HG03025 (cell line): ENCODE results near the gene DAB1.

ENCODE experiments used
- ATAC-seq: cut with Tn5 transposase; IDR thresholded peaks from one replicate; pipeline ENCODE4 v1.9.1; 2021; ENCODE audit warnings: mild to moderate bottlenecking, moderate library complexity; ENCODE audit not compliant: unreplicated experiment, low FRiP score

Gene DAB1

DNA sequence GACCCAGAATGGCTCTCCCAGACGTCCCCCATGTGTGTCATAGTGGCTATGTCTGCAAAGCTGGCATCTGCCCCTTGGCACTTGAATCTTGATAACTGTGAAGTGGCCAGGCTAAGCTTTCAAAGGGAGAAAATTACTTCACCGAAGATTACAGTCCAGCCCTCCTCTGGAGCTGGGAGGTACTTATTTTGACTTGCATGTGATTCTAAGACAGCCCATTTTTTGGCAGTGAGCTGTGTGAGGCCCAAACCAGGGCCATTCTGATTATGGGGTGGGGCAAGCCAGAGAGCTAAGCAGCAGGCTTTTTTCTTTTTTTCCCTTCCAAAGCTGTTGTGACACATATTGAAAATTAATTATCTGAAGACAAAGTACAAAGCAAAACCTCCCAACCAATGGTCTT is 415.9 kb downstream of the DAB1 start:
- ATAC-seq, result no peak

DNA sequence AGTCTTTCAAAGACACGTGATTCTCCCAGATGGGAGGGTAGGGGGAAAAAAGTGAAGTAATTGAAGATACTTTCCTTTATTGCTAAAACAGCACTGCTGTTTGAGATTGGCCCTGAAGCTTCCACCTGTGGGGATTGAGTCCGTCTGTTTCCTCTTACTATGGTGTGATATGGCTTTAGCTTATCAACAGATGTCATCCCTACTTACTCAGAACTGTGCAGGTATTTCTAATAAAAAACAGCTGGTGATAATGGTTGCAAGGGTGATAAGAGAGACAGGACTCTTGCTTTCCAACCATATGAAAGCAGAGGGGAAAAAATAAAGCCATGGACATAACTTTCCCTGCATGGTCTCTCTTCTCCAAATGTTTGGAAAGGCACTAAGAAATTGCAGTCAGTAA is 416.4 kb downstream of the DAB1 start:
- no peak for ATAC-seq

DNA sequence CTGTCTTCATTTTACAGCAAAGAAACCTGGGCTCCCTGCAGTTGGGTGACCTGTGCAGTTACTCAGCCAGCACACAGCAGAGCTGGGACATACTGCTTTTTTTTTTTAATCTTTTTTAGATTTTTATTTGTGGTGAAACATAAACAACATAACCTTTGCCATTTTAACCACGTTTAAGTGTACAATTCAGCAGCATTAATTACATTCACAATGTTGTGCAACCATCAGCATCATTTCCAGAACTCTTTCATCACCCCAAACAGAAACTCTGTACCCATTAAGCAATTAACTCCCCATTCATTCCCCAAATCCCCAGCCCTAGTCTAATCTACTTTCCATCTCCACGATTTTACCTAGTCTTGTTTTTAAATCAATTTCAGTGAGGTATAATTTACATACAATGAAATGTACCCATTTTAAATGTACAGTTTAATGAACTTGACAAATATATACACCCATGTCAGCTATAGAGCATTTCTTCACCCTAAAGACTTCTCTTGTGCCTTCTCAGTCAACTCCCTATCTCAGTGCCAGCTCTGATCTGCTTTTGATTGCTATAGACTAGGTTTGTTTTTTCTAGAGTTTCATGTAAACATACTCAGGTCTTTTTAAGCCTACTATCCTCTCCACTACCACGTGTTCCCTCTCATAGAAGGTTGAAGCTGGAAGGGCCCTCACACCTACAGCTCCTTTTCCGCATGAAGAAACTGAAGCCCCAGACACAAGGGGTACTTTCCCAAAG is 420.3 kb downstream of the DAB1 start:
- no peak for ATAC-seq

DNA sequence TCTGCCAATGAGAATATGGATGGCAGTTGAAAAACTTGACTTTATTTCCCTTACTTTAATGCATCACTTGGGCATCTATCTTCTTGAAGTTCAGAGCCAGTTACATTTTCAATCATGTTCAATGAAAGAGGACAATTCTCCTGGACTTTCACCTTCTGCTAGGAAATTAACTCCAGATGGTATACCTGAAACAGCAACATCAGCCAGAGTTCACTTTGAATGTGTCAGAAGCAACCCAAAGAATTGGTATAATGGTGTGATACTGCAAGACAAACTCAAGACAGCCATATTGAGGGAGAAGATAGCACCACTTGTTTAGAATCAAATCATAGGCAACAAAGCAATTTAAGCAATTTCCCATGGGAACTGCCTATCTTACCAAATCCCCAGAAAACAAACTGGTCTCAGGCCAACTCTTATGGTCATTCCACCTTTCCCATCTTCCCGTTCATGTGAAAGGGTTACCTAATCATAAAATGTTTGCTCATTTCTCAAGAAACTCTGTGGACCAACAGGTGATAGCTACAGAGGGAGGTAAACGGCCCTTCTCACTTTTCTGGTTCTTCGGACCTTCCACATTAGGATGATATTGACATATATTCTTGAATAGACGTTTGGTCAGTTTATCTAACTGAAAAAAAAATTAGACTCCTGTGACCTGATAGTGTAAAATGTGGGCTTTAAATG is 428.3 kb downstream of the DAB1 start:
- no peak for ATAC-seq

DNA sequence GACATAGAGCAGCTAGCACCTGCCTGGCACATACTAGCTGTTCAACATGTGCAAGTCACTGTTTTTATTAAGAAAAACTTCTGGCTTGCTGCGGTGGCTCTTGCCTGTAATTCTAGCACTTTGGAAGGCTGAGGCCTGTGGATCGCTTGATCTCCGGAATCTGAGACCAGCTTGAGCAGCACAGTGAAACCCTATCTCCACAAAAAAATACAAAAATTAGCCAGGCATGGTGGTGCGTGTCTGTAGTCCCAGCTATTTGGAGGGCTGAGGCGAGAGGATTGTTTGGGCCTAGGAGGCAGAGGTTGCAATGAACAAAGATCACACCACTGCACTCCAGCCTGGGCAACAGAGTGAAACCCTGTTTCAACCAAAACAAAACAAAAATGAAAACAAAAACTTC is 430.4 kb downstream of the DAB1 start:
- no peak for ATAC-seq

DNA sequence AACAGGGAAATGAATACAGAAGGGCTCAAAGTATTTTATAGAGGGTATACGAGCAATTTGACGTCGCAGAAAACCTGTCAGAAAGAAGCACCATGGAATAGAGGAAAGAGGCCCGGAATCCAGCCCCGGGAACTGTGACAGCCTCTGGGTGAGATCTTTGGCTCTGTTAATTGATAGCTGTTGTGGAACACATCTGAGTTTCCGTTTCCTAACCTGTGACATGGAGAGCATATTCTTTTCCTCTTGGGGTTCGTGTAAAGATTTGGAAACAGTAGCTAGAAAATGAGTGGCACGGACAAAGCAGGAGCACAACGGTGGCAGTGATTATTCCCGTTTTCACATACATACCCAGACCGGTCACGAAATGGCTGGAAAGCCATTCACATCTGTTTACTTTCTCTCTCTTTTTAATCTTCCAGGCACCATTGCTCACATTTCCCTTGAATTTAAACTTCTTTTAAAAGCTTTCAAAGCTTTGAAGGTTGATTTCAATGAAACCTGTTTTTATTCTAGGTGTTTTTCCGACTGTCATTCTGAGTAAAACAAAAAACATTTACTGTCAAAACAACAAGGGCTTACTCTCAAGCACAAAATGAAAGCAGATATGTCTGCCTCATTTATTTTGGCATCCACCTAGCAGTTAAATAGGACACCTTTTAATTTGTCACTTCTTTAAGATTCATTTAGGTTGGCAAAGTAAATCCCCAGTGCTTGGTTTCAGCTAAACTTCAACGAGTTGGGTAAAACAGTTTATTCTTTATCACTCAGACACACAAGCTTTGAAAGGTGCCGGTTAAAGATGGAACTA is 431.3 kb downstream of the DAB1 start:
- no peak for ATAC-seq

DNA sequence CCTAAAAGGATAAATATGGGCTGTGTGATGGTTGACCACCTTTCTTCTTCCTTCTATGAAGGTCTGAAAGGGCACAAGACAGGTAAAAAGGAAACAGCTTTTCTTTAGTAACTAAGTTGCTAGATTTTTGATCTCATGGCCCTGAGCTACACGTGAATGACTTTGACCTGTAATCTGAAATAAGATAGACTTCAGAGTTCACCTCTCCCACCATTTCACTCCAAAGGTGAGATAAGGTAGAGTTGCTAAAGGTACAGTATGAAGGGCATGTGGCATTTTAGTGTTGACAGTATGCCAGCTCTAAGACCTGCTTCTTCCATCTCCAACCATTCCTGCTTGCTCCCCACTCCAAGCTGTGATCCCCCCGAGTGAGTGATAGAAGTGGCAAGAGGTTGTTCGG is 432.3 kb downstream of the DAB1 start:
- no peak for ATAC-seq

DNA sequence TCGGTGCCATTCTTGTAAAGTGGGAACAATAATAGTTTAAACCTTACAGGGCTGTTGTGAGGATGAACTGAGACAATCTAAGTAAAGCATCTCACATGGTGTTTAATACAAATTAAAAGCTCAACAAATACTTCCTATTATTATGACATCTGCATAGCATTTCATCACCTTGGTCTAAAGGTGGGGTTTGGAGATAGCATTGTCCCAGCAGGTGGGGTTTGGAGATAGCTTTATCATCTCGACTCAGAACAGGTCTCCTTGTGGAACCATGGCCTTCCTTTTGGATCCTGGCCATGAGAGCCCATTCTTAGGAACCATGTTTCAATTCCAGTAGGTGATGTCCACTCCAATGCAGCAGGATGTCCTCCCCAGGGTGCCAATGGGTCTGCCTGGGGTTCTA is 437.5 kb downstream of the DAB1 start:
- ATAC-seq, result no peak

DNA sequence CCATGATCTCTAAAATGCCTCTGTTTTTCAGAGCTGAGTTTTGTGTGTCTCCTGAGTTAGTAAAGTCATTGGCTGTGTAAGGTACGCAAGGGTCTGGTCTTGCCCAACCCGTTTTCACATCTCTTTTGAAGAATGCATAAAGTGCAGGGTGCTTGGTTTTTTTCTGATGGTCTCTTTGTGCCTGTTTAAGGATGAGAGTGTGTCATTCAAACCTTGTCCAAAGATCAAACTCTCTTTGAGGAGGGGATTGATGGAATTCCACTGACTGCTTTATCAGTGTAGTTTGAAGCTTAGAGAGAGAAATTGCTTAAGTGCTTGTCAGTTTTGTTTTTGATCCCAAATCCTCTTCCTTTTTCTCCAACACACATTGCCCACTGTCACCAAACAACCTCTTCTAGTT is 438.0 kb downstream of the DAB1 start:
- no peak for ATAC-seq

DNA sequence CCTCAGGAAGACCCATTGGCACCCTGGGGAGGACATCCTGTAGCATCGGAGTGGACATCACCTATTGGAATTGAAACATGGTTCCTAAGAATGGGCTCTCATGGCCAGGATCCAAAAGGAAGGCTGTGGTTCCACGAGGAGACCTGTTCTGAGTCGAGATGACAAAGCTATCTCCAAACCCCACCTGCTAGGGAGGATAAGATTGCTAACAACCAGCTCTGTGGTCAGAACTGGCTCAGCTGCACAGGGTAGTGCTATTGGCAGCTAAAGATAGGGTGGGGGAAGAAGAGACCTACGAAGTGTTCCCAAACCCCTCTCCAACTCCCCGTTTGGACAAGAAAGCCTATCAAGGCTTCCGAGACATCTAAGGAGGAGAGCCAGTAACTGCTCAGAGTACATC is 440.4 kb downstream of the DAB1 start:
- no peak for ATAC-seq

DNA sequence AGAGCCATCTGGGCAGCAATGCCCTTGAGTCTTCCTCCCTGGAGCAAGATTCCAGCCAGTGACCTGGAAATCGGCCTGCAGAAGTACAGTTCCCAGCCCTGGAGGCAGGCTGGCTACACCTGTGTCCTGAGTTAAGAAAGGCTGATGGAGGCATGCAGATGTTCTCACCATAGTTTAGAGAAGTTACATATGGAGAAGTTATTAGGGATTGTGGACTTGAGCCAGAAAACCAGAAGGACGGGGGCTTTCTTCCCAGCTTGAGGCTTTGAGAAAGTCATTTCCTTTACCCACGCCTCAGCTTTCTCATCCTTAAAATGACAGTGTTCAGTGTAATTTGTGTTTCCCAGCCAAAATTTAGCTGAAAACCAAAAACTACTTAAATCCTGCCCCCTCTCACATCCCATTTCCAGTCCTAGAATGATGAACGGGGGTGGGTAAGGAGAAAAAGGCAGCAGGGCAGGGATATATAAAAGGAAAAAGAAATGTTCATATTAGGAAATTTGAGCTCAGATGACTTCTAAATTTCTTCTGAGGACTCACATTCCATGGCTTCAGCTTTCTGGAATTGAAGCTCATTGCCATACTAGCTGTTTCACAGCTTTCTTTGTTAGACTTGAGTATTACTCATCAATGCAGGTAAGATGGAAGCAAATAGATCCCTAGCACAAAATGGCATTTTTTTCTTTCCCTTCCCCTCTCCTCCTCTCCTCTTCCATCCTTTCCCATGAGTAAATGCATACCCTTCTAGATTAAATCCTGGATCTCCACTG is 443.7 kb downstream of the DAB1 start:
- ATAC-seq, result no peak

DNA sequence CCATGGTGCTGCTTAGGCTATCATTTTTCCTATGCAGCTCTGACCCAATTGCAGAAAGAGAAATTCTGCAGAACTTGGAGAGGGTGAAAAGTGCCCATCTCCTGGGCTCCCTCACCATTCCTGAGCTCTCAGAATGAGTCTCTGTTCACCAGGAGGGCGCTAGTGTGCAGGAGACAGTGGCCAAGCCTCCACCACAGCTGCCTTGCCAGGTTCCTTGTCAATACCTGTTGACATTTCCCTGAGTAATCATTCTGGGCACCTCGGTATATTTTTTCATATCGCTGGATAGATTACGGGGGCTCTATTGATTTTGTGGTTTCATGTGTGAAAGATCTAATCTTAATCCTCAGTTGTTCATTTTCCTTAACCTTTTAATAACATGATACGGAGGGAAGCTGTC is 445.0 kb downstream of the DAB1 start:
- ATAC-seq, result no peak

DNA sequence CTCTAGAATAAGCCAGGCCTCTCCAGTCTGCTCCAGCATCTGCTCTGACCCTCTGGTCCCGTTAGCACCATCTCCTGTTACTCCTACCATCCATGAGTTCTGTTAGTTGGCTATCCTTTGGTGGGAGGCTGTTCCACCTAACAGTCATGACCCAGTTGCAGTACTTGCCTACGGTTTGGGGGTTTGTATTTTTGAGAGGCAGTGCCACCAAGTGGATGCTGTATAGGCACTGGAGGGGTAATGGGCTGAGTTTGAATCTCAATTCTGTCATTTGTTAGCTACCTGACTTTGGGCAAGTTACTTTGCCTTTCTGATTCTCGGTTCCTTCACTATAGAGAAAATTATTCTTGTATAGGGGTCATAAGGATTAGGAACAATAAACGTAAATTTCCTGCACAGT is 445.9 kb downstream of the DAB1 start:
- no peak for ATAC-seq

DNA sequence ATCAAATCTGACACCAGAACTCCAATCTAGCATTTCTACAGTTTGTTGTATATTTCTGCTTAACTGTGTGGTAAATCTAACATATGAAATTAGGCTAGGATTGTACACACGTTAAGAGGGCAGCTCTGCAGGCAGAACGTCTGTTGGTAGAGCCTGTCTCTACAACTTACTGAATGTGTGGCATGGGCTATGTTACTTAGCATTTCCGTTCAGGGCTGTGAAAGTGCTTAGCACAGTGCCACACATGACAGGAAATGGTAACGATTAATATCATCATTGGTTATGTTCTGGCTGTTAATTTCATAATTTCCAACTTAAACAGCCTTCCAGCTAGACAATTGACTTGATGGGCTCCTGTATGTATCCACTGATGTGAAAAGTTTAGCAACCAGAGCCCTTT is 448.4 kb downstream of the DAB1 start:
- no peak for ATAC-seq

DNA sequence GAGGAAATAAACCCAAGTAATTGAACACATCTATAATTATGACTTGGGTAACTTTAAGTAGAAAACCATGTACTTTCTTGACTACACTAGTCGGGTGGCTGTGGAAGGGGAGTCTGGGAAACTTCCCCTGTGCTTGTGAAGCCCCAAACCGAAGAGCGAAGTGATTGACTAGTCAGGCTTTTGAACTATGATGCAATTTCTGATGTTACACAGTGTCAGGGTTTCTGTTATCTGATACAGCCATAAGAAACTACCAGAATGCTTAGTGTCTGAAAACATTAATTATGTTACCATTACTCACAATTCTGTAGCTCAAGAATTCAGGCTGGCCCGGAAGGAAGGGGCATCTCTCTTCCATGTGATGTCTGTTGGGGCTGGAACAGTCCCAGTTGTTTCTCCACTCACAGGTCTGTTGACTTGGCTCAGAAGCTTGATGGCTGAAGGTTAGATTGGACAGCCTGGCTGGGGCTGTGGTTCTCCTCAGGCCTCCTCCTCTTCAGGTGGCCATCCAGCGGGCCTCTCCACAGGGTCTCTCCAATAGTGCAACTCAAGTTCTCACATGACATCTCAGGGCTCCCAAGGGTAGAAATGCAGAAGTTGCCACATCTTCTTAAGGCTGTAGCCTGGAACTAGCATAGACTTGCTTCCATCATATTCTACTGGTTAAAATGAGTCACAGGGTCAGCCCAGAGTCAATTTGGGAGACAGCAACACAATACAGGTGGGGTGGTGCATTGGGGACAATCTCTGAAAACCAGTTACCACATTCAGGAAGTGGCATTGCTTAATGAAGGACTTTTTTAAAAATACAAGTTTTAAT is 449.7 kb downstream of the DAB1 start:
- no peak for ATAC-seq

DNA sequence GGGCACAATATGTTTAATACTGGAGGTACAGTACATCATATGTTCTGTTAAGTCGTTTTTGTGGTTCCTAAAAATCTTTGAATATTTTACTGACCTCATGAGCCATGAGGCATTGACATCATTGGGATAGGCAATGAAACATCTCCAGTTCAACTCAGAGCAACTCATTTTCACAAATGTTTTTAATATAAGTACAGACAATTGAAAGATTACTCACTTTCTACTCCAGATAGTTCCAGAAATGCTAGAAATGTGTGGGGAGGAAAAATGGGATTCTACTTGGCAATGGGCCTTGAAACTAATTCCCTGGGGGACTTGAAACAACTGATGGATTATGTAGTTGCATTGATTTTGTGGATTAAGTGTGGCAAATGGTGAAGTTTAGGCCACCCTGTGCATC is 450.9 kb downstream of the DAB1 start:
- no peak for ATAC-seq

DNA sequence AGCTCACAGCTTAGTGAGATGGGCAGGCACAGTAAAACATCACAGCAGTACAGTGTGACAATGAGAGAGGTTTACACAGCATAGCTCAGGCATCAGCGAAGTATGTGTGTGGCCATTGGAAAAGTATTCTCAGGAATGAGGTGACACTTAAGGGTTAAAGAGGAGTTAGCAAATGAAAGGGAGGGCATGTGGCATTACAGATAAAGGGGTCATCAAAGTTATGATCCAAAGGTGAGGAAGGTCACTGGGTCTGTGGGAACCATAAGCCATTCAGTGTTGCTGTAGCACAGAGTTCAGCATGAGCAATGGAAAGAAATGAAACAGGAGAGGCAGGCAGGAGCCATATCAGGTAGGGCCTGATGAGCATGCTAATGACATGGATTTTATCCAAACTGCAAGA is 453.6 kb downstream of the DAB1 start:
- ATAC-seq, result no peak

DNA sequence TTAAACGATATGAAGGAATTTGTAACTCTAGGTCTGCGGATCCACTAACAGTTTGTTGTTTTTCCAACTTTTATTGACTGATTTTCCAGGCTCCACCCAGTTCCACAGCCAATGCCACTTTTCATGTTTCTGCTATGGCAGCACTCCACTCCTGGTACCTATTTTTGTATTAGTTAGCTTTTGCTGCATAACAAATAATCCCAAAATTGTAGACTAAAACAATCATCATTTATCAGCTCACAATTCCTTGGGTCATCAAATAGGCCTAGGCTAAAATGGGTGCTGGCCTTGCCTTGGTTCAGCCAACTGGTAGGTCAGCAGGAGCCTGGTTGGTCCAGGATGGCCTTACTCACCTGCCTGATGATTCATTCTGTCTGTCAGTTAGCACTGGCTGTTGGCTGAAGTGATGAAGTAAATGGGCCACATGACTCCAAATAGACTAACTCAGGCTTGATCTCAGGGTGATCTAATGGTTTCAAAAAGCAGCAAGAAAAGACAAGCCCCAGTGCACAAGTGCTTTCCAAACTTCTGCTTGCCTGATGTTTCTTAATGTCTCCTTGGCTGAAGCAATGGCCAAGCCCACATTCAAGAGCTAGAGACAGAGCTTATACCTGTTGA is 454.9 kb downstream of the DAB1 start:
- no peak for ATAC-seq
